ENCODE measurements around the gene UXS1. TPM values are rescaled to one million over a fixed set of nuclear protein-coding genes. Genes with fewer than 3 reads are reported as not detected.

Gene UXS1
- total and polyA plus RNA-seq, 2 donors (not counting 3 experiments of a cell fraction or from before 2014, with no cell fraction given), result 34.2 to 43.2 TPM

DNA sequence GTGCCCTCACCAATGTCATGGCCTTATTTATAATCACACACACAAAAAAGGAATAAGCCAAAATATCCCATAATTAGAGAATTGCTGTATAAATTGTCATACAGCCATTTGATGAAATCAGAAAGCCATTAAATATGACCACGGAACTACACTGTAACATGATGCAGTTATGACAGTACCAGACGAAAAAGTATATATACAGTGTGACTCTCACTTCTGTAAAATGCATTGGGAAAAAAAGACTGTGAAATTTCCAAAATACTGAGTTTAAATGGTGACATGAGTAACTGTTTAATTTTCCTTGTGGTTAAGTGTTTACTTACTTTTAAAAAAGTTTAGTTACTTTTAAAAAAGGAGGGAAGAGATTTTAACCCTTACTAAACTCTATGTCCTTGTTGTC lies 25.4 kb downstream of the UXS1 start:
- DNase-seq (ENCODE audit: low read depth, low spot score), result no peak
- ChIA-PET POLR2A (no interaction called here), CTCF (no interaction called here)
- H3K4me1 ChIP-seq (ENCODE audit: control insufficient read depth, extremely low read depth, insufficient read depth, low read length), result no peaks in the 10 kb centered on the region
- no peak for FAIRE-seq
- no TSS peak for BruUV-seq (replicated peaks)
- H3K4me3 ChIP-seq (replicated peaks in 1 of 3; ENCODE audit: insufficient read depth in 1 of 3, low read depth in 1 of 3, low read length in 3 of 3), result no peak overlapping the region
- TF ChIP-seq POLR2A (IDR thresholded peaks at IDR 0.05; ENCODE audit: low read depth, low read length) (no peak), EZH2 (IDR thresholded peaks at IDR 0.05; ENCODE audit: borderline replicate concordance, low read depth, low read length, severe bottlenecking) (no peak), JUN (IDR thresholded peaks at IDR 0.05; ENCODE audit: borderline replicate concordance, insufficient read depth, insufficient read length, low read depth) (no peak)
- H3K9me3 ChIP-seq (replicated peaks; ENCODE audit: control insufficient read depth, insufficient read depth, low read length), result no peaks in the 10 kb centered on the region
- H3K9me1 ChIP-seq (replicated peaks; ENCODE audit: control insufficient read depth, extremely low read depth, insufficient read depth, low read length), result no peaks in the 10 kb centered on the region
- H3K36me3 ChIP-seq (ENCODE audit: control insufficient read depth in 2 of 2, extremely low read depth in 1 of 2, insufficient read depth in 2 of 2, low read length in 2 of 2), result no peaks in the 10 kb centered on the region
- H2AFZ ChIP-seq (ENCODE audit: low read depth, low read length), result no peak overlapping the region
- peaks cover 3% of the 10 kb centered on the region for H3K79me2 ChIP-seq (ENCODE audit: control insufficient read depth, insufficient read depth, low read length)
- no peaks in the 10 kb centered on the region for H3K27me3 ChIP-seq (ENCODE audit: control insufficient read depth in 2 of 2, insufficient read depth in 2 of 2, low read length in 2 of 2)
- intact Hi-C loops (cut with micrococcal nuclease) (no loop called here), dilution Hi-C loops (cut with MboI; ENCODE audit: extremely low pct_ligation_motif_present, low sequenced_read_pairs) (no loop called here)
- H3K4me2 ChIP-seq (ENCODE audit: insufficient read depth, low read length), result no peak overlapping the region
- no peaks in the 10 kb centered on the region for H4K20me1 ChIP-seq (replicated peaks; ENCODE audit: control insufficient read depth, extremely low read depth, insufficient read depth, low read length)
- H3K27ac ChIP-seq (ENCODE audit: insufficient read depth, low read depth, low read length), result no peak overlapping the region
- no peak overlapping the region for H3K9ac ChIP-seq (replicated peaks; ENCODE audit: extremely low read depth, insufficient read depth, low read length)

DNA sequence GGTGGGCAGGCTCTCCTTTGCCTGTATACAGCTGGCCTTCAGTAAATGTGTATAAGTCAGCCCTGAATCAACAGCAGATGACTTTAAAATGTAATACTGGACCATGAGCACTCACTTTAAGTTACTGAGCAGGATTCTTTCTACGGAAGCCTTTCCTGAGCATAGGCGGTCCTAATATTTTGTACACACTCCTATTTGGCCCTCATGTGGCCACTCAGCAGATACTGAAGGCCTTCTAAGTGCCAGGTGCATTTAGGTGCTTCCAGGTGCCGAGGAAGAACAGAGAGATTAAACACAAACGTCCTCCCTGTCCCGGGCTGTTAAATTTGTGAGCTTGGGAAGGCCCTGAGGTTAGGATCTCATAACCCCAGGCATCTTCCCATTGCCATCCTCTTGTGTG lies 27.0 kb downstream of the UXS1 start:
- Histone ChIP-seq H4K20me1 (replicated peaks; ENCODE audit: control insufficient read depth, extremely low read depth, insufficient read depth, low read length) (no peaks in the 10 kb centered on the region), H3K9me1 (replicated peaks; ENCODE audit: control insufficient read depth, extremely low read depth, insufficient read depth, low read length) (no peaks in the 10 kb centered on the region), H3K79me2 (ENCODE audit: control insufficient read depth, insufficient read depth, low read length) (peaks cover 3% of the 10 kb centered on the region), H3K4me1 (ENCODE audit: control insufficient read depth, extremely low read depth, insufficient read depth, low read length) (no peaks in the 10 kb centered on the region), H3K9me3 (replicated peaks; ENCODE audit: control insufficient read depth, insufficient read depth, low read length) (no peaks in the 10 kb centered on the region), H3K27me3 (ENCODE audit: control insufficient read depth in 2 of 2, insufficient read depth in 2 of 2, low read length in 2 of 2) (no peaks in the 10 kb centered on the region), H3K4me3 (replicated peaks in 1 of 3; ENCODE audit: insufficient read depth in 1 of 3, low read depth in 1 of 3, low read length in 3 of 3) (no peak overlapping the region), H3K9ac (replicated peaks; ENCODE audit: extremely low read depth, insufficient read depth, low read length) (no peak overlapping the region), H3K27ac (ENCODE audit: insufficient read depth, low read depth, low read length) (no peak overlapping the region), H3K4me2 (ENCODE audit: insufficient read depth, low read length) (no peak overlapping the region), H3K36me3 (ENCODE audit: control insufficient read depth in 2 of 2, extremely low read depth in 1 of 2, insufficient read depth in 2 of 2, low read length in 2 of 2) (no peaks in the 10 kb centered on the region), H2AFZ (ENCODE audit: low read depth, low read length) (no peak overlapping the region)
- no TSS peak for BruUV-seq (replicated peaks)
- intact Hi-C loops (cut with micrococcal nuclease) (no loop called here), dilution Hi-C loops (cut with MboI; ENCODE audit: extremely low pct_ligation_motif_present, low sequenced_read_pairs) (no loop called here)
- CTCF ChIA-PET, result no interaction called here
- FAIRE-seq (no peak), DNase-seq (ENCODE audit: low read depth, low spot score) (no peak)
- TF ChIP-seq JUN (IDR thresholded peaks at IDR 0.05; ENCODE audit: borderline replicate concordance, insufficient read depth, insufficient read length, low read depth) (no peak), MYC (IDR thresholded peaks at IDR 0.05; ENCODE audit: low read depth, low read length) (no peak), POLR2A (IDR thresholded peaks at IDR 0.05; ENCODE audit: low read depth, low read length) (no peak), FOS (IDR thresholded peaks at IDR 0.05; ENCODE audit: borderline replicate concordance, insufficient read depth, low read length) (no peak), GATA2 (IDR thresholded peaks at IDR 0.05; ENCODE audit: insufficient read depth, insufficient read length, low read depth, low read length) (no peak)
- TF ChIP-seq, protein P1, sequence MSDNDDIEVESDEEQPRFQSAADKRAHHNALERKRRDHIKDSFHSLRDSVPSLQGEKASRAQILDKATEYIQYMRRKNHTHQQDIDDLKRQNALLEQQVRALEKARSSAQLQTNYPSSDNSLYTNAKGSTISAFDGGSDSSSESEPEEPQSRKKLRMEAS (IDR thresholded peaks at IDR 0.05; ENCODE audit: insufficient read depth, insufficient read length), result no peak
- POLR2A ChIA-PET, result no interaction called here
